CD4-positive, alpha-beta T cell (primary cell): ENCODE measurements around the gene NT5DC2. TPM values are rescaled to one million over a fixed set of nuclear protein-coding genes. Genes with fewer than 3 reads are reported as not detected.

ENCODE experiments used
- ATAC-seq: fragments of 200-7000 bp; cut with Tn5 transposase; one replicate; pipeline ENCODE4 v1.10.0; 2022; ENCODE audit warnings: mild to moderate bottlenecking; ENCODE audit not compliant: poor library complexity
- CTCF ChIA-PET: fragments of 350-600 bp; sonication (Branson Sonifier 250); formaldehyde crosslinking; loops from one replicate; lab custom pipeline; 2021; ENCODE audit warnings: antibody characterized with exemption, inconsistent platforms; lab: Charles Lee
- POLR2A ChIA-PET: fragments of 350-600 bp; sonication (Branson Sonifier 250); formaldehyde crosslinking; loops from one replicate; lab custom pipeline; 2021; ENCODE audit warnings: antibody characterized with exemption, inconsistent platforms; lab: Charles Lee
- DNase-seq, 14 experiments: peaks; one replicate each; pipeline ENCODE4 v3.0.0-alpha.2; 2013 to 2020; ENCODE audit warnings: mixed read lengths in 2 of 14
- H3K27ac ChIP-seq, 2 donors: one replicate each; pipeline versions ENCODE4 v1.5.1 to v1.7.0; 2013; ENCODE audit warnings: low read length in 2 of 2, low read depth in 1 of 2, mild to moderate bottlenecking in 1 of 2
- H3K27me3 ChIP-seq, 2 experiments: 1 replicate in 1 of 2; 2 replicates in 1 of 2; pipeline versions ENCODE4 v1.6.1 to v1.7.0; 2013; ENCODE audit warnings: low read length in 2 of 2, control low read depth in 1 of 2, mild to moderate bottlenecking in 1 of 2, moderate library complexity in 1 of 2; ENCODE audit not compliant: insufficient read depth in 2 of 2, control insufficient read depth in 1 of 2
- H3K36me3 ChIP-seq: one replicate; pipeline ENCODE4 v1.6.1; 2013; ENCODE audit warnings: low read length, control low read depth; ENCODE audit not compliant: insufficient read depth
- H3K4me1 ChIP-seq: one replicate; pipeline ENCODE4 v1.6.1; 2013; ENCODE audit warnings: low read length, control low read depth; ENCODE audit not compliant: insufficient read depth
- H3K4me3 ChIP-seq: one replicate; pipeline ENCODE4 v1.5.1; 2013; ENCODE audit warnings: mild to moderate bottlenecking, low read length, moderate library complexity
- H3K9me3 ChIP-seq, 2 experiments: 1 replicate in 1 of 2; 2 replicates in 1 of 2; pipeline versions ENCODE4 v1.6.1 to v1.7.0; 2013; ENCODE audit warnings: low read length in 2 of 2, mild to moderate bottlenecking in 2 of 2, control low read depth in 1 of 2, moderate library complexity in 1 of 2; ENCODE audit not compliant: control insufficient read depth in 1 of 2, insufficient read depth in 1 of 2
- H3K27ac Mint-ChIP-seq: one replicate; pipeline ENCODE4 v1.8.0; 2020; ENCODE audit warnings: mixed read lengths
- H3K27me3 Mint-ChIP-seq: one replicate; pipeline ENCODE4 v1.8.0; 2021; ENCODE audit warnings: mixed read lengths
- H3K36me3 Mint-ChIP-seq: one replicate; pipeline ENCODE4 v1.8.0; 2021; ENCODE audit warnings: low read depth, mixed read lengths
- H3K4me1 Mint-ChIP-seq: one replicate; pipeline ENCODE4 v1.8.0; 2021; ENCODE audit warnings: low read depth, mixed read lengths
- H3K4me3 Mint-ChIP-seq: one replicate; pipeline ENCODE4 v1.8.0; 2020; ENCODE audit warnings: mild to moderate bottlenecking, mixed read lengths
- H3K9me3 Mint-ChIP-seq: one replicate; pipeline ENCODE4 v1.8.0; 2020; ENCODE audit warnings: mixed read lengths
- intact Hi-C, 2 experiments: fragments of 100-400 bp; cut with DNase I in 1 of 2; cut with micrococcal nuclease in 1 of 2; formaldehyde crosslinking; loops; one replicate each; pipeline versions ENCODE4 v1.15.1 to v1.9.0; 2023 to 2025; cut with DNase I, micrococcal nuclease
- total RNA-seq, 174 experiments: library from RNA in 2 of 174; stranded (reverse) in 2 of 174; gene quantifications; one replicate each; pipeline ENCODE4 v1.2.3 and lab custom pipeline; 2021 to 2026
- TF ChIP-seq, protein P1 (sequence below): fragments of 200-600 bp; IDR thresholded peaks from one replicate; pipeline ENCODE4 v1.8.0; 2022; ENCODE audit warnings: antibody characterized with exemption, mild to moderate bottlenecking

The NT5DC2 gene
- total RNA-seq, 2 experiments from 2014 or later = 2.5 to 4.2 TPM

DNA sequence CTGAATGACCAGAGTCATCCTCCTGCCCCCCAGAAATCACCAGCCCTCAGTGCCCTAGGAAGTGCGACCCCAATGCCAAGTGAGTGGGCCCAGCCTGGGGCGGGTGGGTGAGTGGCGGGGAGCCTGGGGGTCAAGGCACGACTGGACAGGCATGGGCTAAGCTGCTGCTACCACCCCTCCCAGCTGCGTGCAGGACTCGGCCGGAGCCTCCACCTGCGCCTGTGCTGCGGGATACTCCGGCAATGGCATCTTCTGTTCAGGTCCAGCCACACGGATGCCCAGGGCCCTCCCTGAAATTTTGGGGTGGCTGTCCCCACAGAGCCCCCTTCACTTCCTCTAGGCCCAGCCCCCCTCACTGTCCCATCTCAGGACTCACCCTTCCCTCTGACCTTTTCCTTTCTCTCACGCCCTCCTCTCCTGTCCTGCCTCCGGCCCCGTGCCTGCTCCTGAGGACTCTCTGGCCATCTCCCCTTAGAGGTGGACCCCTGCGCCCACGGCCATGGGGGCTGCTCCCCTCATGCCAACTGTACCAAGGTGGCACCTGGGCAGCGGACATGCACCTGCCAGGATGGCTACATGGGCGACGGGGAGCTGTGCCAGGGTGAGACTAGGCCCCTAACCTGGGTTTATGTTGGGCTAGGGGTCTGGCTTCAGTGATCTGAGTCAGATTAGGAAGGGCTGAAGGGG lies 17.0 kb downstream of the NT5DC2 start:
- no peaks in the 10 kb centered on the region for H3K27me3 ChIP-seq
- no peak overlapping the region for H3K4me3 ChIP-seq
- H3K4me3 Mint-ChIP-seq = no peak overlapping the region
- TF ChIP-seq, protein P1, sequence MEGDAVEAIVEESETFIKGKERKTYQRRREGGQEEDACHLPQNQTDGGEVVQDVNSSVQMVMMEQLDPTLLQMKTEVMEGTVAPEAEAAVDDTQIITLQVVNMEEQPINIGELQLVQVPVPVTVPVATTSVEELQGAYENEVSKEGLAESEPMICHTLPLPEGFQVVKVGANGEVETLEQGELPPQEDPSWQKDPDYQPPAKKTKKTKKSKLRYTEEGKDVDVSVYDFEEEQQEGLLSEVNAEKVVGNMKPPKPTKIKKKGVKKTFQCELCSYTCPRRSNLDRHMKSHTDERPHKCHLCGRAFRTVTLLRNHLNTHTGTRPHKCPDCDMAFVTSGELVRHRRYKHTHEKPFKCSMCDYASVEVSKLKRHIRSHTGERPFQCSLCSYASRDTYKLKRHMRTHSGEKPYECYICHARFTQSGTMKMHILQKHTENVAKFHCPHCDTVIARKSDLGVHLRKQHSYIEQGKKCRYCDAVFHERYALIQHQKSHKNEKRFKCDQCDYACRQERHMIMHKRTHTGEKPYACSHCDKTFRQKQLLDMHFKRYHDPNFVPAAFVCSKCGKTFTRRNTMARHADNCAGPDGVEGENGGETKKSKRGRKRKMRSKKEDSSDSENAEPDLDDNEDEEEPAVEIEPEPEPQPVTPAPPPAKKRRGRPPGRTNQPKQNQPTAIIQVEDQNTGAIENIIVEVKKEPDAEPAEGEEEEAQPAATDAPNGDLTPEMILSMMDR = no peak
- no peaks in the 10 kb centered on the region for H3K27me3 Mint-ChIP-seq
- no peak overlapping the region for H3K27ac ChIP-seq
- no peaks in the 10 kb centered on the region for H3K36me3 Mint-ChIP-seq
- no peak for DNase-seq
- no peaks in the 10 kb centered on the region for H3K9me3 ChIP-seq
- no peaks in the 10 kb centered on the region for H3K4me1 ChIP-seq
- no peaks in the 10 kb centered on the region for H3K4me1 Mint-ChIP-seq
- no peak overlapping the region for H3K27ac Mint-ChIP-seq
- intact Hi-C loops = no loop called here
- H3K36me3 ChIP-seq = no peaks in the 10 kb centered on the region
- no peak for ATAC-seq
- ChIA-PET POLR2A (no interaction called here), CTCF (no interaction called here)
- H3K9me3 Mint-ChIP-seq = no peaks in the 10 kb centered on the region

DNA sequence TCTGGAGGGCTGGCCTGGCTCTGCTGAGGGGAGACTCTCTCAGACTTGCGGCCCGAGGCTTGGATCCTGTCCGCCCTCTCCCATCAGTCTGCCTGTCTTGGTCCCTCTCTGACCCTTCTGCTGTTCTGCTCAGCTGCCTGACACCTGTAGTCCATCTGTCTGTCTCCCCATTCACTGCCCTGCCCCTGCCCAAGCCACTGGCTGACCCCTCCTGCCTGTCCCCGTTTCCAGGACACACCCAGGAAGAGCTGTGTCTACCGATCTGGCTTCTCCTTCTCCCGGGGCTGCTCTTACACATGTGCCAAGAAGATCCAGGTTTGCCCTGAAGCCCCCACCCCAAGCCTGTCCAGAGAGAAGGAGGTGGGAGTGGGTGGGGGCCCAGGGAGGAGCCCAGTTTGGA lies 18.5 kb downstream of the NT5DC2 start:
- no peaks in the 10 kb centered on the region for H3K36me3 ChIP-seq
- Mint-ChIP-seq H3K27ac (no peak overlapping the region), H3K36me3 (no peaks in the 10 kb centered on the region), H3K9me3 (no peaks in the 10 kb centered on the region), H3K27me3 (no peaks in the 10 kb centered on the region), H3K4me3 (no peak overlapping the region), H3K4me1 (no peaks in the 10 kb centered on the region)
- H3K4me1 ChIP-seq = no peaks in the 10 kb centered on the region
- H3K27me3 ChIP-seq = no peaks in the 10 kb centered on the region
- no peak overlapping the region for H3K4me3 ChIP-seq
- no peak overlapping the region for H3K27ac ChIP-seq
- TF ChIP-seq, protein P1 = no peak
- POLR2A ChIA-PET = no interaction called here
- no peak for DNase-seq
- CTCF ChIA-PET = no interaction called here
- H3K9me3 ChIP-seq = no peaks in the 10 kb centered on the region
- no peak for ATAC-seq
- intact Hi-C loops = no loop called here

DNA sequence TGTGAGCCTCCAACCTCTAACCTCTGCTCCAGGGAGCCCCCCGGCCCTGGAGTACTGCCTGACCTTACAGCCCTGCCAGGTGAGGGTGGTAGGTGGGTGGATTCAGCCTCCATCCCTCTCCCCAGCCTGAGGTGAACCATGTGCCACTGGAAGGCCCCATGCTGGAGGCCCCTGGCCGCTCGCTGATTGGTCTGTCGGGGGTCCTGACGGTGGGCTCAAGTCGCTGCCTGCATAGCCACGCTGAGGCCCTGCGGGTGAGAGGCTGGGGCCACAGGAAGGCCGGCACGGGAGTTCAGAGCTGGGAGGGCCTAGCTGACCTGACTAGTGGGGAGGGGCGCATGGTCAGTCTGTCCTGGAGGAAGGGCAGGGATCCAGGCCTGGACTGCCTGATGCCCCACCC lies 19.1 kb downstream of the NT5DC2 start:
- ATAC-seq = no peak
- H3K4me1 Mint-ChIP-seq = no peaks in the 10 kb centered on the region
- no peaks in the 10 kb centered on the region for H3K36me3 ChIP-seq
- H3K36me3 Mint-ChIP-seq = no peaks in the 10 kb centered on the region
- no peaks in the 10 kb centered on the region for H3K9me3 Mint-ChIP-seq
- no peak overlapping the region for H3K4me3 Mint-ChIP-seq
- intact Hi-C loops = no loop called here
- no peak overlapping the region for H3K27ac Mint-ChIP-seq
- H3K27me3 Mint-ChIP-seq = no peaks in the 10 kb centered on the region
- CTCF ChIA-PET = no interaction called here
- no peak overlapping the region for H3K27ac ChIP-seq
- POLR2A ChIA-PET = no interaction called here
- TF ChIP-seq, protein P1 = no peak
- no peaks in the 10 kb centered on the region for H3K4me1 ChIP-seq
- H3K27me3 ChIP-seq = no peaks in the 10 kb centered on the region
- no peak overlapping the region for H3K4me3 ChIP-seq
- DNase-seq = no peak
- no peaks in the 10 kb centered on the region for H3K9me3 ChIP-seq
